ENCODE measurements around the gene DLGAP5.

The DLGAP5 gene

DNA sequence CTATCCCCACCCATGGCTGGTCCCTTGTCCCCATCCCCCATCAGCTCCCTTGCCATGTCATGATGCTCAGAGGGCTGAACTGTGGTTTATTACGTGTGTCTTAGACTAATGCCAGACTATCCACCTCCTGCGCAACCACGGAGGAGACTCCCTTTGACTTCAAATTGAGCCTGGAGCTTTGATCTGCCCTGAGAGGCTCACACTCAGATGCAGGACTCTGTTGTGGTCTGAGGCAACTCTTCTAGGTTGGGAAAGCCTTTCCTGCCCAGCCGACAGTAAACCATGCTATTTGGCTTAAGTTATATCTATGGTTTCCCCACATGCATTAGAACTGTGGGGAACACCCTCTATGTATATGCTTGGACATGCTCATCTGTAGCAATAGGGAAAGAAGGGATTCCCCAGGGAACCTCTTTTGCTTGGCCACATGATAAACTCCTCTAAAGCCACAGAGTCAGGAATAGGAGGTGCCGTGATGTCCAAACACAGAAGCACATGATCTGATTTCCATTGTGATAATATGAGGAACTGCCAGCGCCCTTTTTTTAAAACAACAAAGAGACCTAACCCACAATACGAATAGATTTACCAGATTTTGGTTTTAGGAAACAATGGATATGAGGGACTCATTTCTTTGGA lies 73.5 kb downstream of the DLGAP5 start:
- Histone ChIP-seq H3K9me3 (ENCODE audit: control insufficient read depth, insufficient read depth, low read length) (no peaks in the 10 kb centered on the region), H3K9me2 (replicated peaks; ENCODE audit: control insufficient read depth, low read length) (no peaks in the 10 kb centered on the region), H3K4me3 (ENCODE audit: low read length) (no peak overlapping the region), H3K27ac (ENCODE audit: low read depth, low read length) (no peak overlapping the region), H3K4me2 (ENCODE audit: low read length) (no peak overlapping the region), H3K36me3 (ENCODE audit: control insufficient read depth, low read length) (no peaks in the 10 kb centered on the region), H3K27me3 (ENCODE audit: control insufficient read depth, low read length) (peaks cover 7% of the 10 kb centered on the region), H3K4me1 (ENCODE audit: control insufficient read depth, low read length) (no peaks in the 10 kb centered on the region), H3K79me2 (ENCODE audit: control insufficient read depth, low read length) (no peaks in the 10 kb centered on the region), H3F3A (ENCODE audit: control insufficient read depth, insufficient read depth) (no peaks in the 10 kb centered on the region), H4K20me1 (ENCODE audit: control insufficient read depth, insufficient read depth, low read depth, low read length) (no peaks in the 10 kb centered on the region)
- TF ChIP-seq, protein P1, sequence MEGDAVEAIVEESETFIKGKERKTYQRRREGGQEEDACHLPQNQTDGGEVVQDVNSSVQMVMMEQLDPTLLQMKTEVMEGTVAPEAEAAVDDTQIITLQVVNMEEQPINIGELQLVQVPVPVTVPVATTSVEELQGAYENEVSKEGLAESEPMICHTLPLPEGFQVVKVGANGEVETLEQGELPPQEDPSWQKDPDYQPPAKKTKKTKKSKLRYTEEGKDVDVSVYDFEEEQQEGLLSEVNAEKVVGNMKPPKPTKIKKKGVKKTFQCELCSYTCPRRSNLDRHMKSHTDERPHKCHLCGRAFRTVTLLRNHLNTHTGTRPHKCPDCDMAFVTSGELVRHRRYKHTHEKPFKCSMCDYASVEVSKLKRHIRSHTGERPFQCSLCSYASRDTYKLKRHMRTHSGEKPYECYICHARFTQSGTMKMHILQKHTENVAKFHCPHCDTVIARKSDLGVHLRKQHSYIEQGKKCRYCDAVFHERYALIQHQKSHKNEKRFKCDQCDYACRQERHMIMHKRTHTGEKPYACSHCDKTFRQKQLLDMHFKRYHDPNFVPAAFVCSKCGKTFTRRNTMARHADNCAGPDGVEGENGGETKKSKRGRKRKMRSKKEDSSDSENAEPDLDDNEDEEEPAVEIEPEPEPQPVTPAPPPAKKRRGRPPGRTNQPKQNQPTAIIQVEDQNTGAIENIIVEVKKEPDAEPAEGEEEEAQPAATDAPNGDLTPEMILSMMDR (IDR thresholded peaks at IDR 0.05; ENCODE audit: low read depth, low read length, poor library complexity, severe bottlenecking) = no peak
- TF ChIP-seq EZH2phosphoT487 (IDR thresholded peaks at IDR 0.05; ENCODE audit: borderline replicate concordance, low read length) = no peak

DNA sequence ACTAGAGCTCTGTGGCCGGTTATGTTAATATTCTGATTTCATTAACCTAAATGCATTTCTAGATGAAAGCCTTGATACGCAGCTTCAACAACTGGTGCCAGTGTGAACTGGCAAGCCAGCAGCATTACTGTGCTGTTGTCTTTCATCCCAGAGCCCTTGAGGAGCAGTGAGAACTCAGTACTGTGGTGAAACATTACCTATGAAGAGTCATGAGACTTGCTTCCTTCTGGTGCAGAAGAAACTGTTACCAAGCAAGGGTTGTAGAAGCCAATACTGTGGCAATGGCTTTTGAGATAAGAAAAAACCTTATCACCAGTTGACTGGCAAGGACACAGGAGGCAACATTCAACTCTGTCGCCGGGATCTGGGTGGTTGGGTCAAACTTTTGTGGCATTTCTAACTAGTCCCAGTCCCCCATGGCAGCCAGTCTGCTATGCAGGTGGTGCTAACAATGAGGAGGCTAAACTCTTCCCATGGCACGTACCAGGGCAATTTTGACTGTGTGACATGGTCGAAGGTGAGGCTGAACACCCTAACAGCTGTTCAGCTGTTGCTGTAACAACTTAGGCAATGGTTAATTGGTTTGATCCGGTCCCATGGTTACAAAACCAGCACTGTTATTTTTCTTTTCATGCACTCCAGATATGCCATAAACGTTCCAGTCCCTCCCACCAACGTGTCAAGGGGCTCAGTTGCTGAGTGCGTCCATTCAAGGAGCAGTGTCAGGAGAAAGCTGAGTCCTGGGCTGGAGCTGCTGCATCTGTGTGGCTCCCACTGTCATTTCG lies 74.9 kb downstream of the DLGAP5 start:
- H3K27me3 ChIP-seq (ENCODE audit: control insufficient read depth, low read length) = peaks cover 7% of the 10 kb centered on the region
- TF ChIP-seq, protein P1 (IDR thresholded peaks at IDR 0.05; ENCODE audit: low read depth, low read length, poor library complexity, severe bottlenecking) = no peak
- TF ChIP-seq EZH2phosphoT487 (IDR thresholded peaks at IDR 0.05; ENCODE audit: borderline replicate concordance, low read length) = no peak
- H4K20me1 ChIP-seq (ENCODE audit: control insufficient read depth, insufficient read depth, low read depth, low read length) = no peaks in the 10 kb centered on the region
- H3K9me3 ChIP-seq (ENCODE audit: control insufficient read depth, insufficient read depth, low read length) = no peaks in the 10 kb centered on the region
- H3K36me3 ChIP-seq (ENCODE audit: control insufficient read depth, low read length) = no peaks in the 10 kb centered on the region
- H3K4me3 ChIP-seq (ENCODE audit: low read length) = no peak overlapping the region
- no peaks in the 10 kb centered on the region for H3K4me1 ChIP-seq (ENCODE audit: control insufficient read depth, low read length)
- H3F3A ChIP-seq (ENCODE audit: control insufficient read depth, insufficient read depth) = no peaks in the 10 kb centered on the region
- no peaks in the 10 kb centered on the region for H3K79me2 ChIP-seq (ENCODE audit: control insufficient read depth, low read length)
- no peaks in the 10 kb centered on the region for H3K9me2 ChIP-seq (replicated peaks; ENCODE audit: control insufficient read depth, low read length)
- no peak overlapping the region for H3K4me2 ChIP-seq (ENCODE audit: low read length)
- no peak overlapping the region for H3K27ac ChIP-seq (ENCODE audit: low read depth, low read length)

DNA sequence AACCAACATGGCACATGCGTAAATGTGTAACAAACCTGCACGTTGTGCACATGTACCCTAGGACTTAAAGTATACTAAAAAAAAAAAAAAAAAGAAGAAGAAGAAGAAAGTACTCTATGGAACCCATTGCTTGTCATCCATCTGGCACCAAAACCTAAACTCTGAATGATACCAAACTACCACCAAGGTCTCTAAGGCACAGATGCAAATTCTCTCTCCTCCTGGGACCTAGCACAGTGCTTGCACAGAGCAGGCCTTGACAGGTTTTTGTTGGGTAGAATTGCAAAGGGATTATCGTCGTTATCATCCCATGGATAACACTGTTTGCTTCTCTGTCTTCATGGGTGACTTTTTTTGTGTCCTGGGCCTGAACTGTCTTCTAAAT lies 75.5 kb downstream of the DLGAP5 start:
- Histone ChIP-seq H3K36me3 (ENCODE audit: control insufficient read depth, low read length) (no peaks in the 10 kb centered on the region), H3K27me3 (ENCODE audit: control insufficient read depth, low read length) (peaks cover 7% of the 10 kb centered on the region), H3K9me2 (replicated peaks; ENCODE audit: control insufficient read depth, low read length) (no peaks in the 10 kb centered on the region), H3K79me2 (ENCODE audit: control insufficient read depth, low read length) (no peaks in the 10 kb centered on the region), H3K4me1 (ENCODE audit: control insufficient read depth, low read length) (no peaks in the 10 kb centered on the region), H3K4me2 (ENCODE audit: low read length) (no peak overlapping the region), H3K9me3 (ENCODE audit: control insufficient read depth, insufficient read depth, low read length) (no peaks in the 10 kb centered on the region), H3F3A (ENCODE audit: control insufficient read depth, insufficient read depth) (no peaks in the 10 kb centered on the region), H3K4me3 (ENCODE audit: low read length) (no peak overlapping the region), H3K27ac (ENCODE audit: low read depth, low read length) (no peak overlapping the region), H4K20me1 (ENCODE audit: control insufficient read depth, insufficient read depth, low read depth, low read length) (no peaks in the 10 kb centered on the region)
- no peak for TF ChIP-seq EZH2phosphoT487 (IDR thresholded peaks at IDR 0.05; ENCODE audit: borderline replicate concordance, low read length)
- TF ChIP-seq, protein P1 (IDR thresholded peaks at IDR 0.05; ENCODE audit: low read depth, low read length, poor library complexity, severe bottlenecking) = no peak
